ENCODE data around the gene PLEKHG5. TPM values are rescaled to one million over a fixed set of nuclear protein-coding genes. Genes with fewer than 3 reads are reported as not detected.
A peak's percentile ranks its signal among the peaks of the same experiment; 100 is the strongest.
"Not testable (repeated sequence)": the region's sequence is repeated elsewhere in the genome, so short reads cannot be mapped to it uniquely, and the experiment has no call there.

PLEKHG5 gene
- total RNA-seq, 1 donor from 2014 or later = 109 TPM

GRCh38 chr1:6447818-6448748, 43.4 kb downstream of the PLEKHG5 start:
- Mint-ChIP-seq H3K9me3 (ENCODE audit: unreplicated experiment) (no peaks in the 10 kb centered on the region), H3K27me3 (ENCODE audit: unreplicated experiment) (peaks cover 11% of the 10 kb centered on the region), H3K27ac (ENCODE audit: unreplicated experiment) (no peak overlapping the region), H3K4me1 (ENCODE audit: unreplicated experiment) (peaks cover 7% of the 10 kb centered on the region), H3K4me3 (ENCODE audit: unreplicated experiment) (no peak overlapping the region), H3K36me3 (ENCODE audit: low read depth, unreplicated experiment) (peaks cover 4% of the 10 kb centered on the region)
- peak; percentile 19 for TF ChIP-seq CTCF (IDR thresholded peaks at IDR 0.05; ENCODE audit: unreplicated experiment)
- DNase-seq (ENCODE audit: low spot score) = no peak

GRCh38 chr1:6447016-6447817, 44.2 kb downstream of the PLEKHG5 start:
- H3K9me3 Mint-ChIP-seq (ENCODE audit: unreplicated experiment) = no peaks in the 10 kb centered on the region

GRCh38 chr1:6446665-6447015, 44.8 kb downstream of the PLEKHG5 start:
- H3K27ac Mint-ChIP-seq (ENCODE audit: unreplicated experiment) = no peak overlapping the region

More at GRCh38 chr1:6447016-6447817, 44.2 kb downstream of the PLEKHG5 start:
- peaks cover 9% of the 10 kb centered on the region for H3K27me3 Mint-ChIP-seq (ENCODE audit: unreplicated experiment)
- no peak overlapping the region for H3K27ac Mint-ChIP-seq (ENCODE audit: unreplicated experiment)
- no peak for DNase-seq (ENCODE audit: low spot score)
- H3K4me1 Mint-ChIP-seq (ENCODE audit: unreplicated experiment) = peaks cover 7% of the 10 kb centered on the region
- no peak overlapping the region for H3K4me3 Mint-ChIP-seq (ENCODE audit: unreplicated experiment)
- TF ChIP-seq CTCF (IDR thresholded peaks at IDR 0.05; ENCODE audit: unreplicated experiment) = no peak
- peaks cover 4% of the 10 kb centered on the region for H3K36me3 Mint-ChIP-seq (ENCODE audit: low read depth, unreplicated experiment)

GRCh38 chr1:6445929-6446328, 45.5 kb downstream of the PLEKHG5 start:
- DNase-seq (ENCODE audit: low spot score); H3K36me3 Mint-ChIP-seq (ENCODE audit: low read depth, unreplicated experiment); H3K4me1 Mint-ChIP-seq (ENCODE audit: unreplicated experiment); H3K9me3 Mint-ChIP-seq (ENCODE audit: unreplicated experiment); H3K4me3 Mint-ChIP-seq (ENCODE audit: unreplicated experiment); H3K27ac Mint-ChIP-seq (ENCODE audit: unreplicated experiment): not testable (repeated sequence)
- peaks cover 14% of the 10 kb centered on the region for H3K27me3 Mint-ChIP-seq (ENCODE audit: unreplicated experiment)

More at GRCh38 chr1:6446665-6447015, 44.8 kb downstream of the PLEKHG5 start:
- Mint-ChIP-seq H3K4me1 (ENCODE audit: unreplicated experiment) (peaks cover 7% of the 10 kb centered on the region), H3K4me3 (ENCODE audit: unreplicated experiment) (no peak overlapping the region), H3K27me3 (ENCODE audit: unreplicated experiment) (peaks cover 9% of the 10 kb centered on the region), H3K9me3 (ENCODE audit: unreplicated experiment) (no peaks in the 10 kb centered on the region), H3K36me3 (ENCODE audit: low read depth, unreplicated experiment) (peaks cover 4% of the 10 kb centered on the region)
- DNase-seq (ENCODE audit: low spot score) = no peak
- no peak for TF ChIP-seq CTCF (IDR thresholded peaks at IDR 0.05; ENCODE audit: unreplicated experiment)

- DNase-seq (ENCODE audit: low spot score) = peak; percentile 60
- no peak overlapping the region for H3K27ac Mint-ChIP-seq (ENCODE audit: unreplicated experiment)
- H3K27me3 Mint-ChIP-seq (ENCODE audit: unreplicated experiment) = peaks cover 11% of the 10 kb centered on the region
- peaks cover 4% of the 10 kb centered on the region for H3K36me3 Mint-ChIP-seq (ENCODE audit: low read depth, unreplicated experiment)
- no peak overlapping the region for H3K4me3 Mint-ChIP-seq (ENCODE audit: unreplicated experiment)
- no peaks in the 10 kb centered on the region for H3K9me3 Mint-ChIP-seq (ENCODE audit: unreplicated experiment)
- TF ChIP-seq CTCF (IDR thresholded peaks at IDR 0.05; ENCODE audit: unreplicated experiment) = peak; percentile 61
- H3K4me1 Mint-ChIP-seq (ENCODE audit: unreplicated experiment) = peaks cover 7% of the 10 kb centered on the region
Observed at GRCh38 chr1:6445062-6445763, 46.3 kb downstream of the PLEKHG5 start.
